GM12892 (cell line): ENCODE data around the gene DNAH10.

Source experiments
- POLR2A ChIP-seq: IDR thresholded peaks from 2 replicates; pipeline ENCODE4 v1.6.1; 2011; ENCODE audit warnings: low read depth, low read length, control low read depth
- POLR2AphosphoS5 ChIP-seq: IDR thresholded peaks from 2 replicates; pipeline ENCODE4 v1.6.1; 2011; ENCODE audit warnings: low read depth, low read length, control low read depth

DNA sequence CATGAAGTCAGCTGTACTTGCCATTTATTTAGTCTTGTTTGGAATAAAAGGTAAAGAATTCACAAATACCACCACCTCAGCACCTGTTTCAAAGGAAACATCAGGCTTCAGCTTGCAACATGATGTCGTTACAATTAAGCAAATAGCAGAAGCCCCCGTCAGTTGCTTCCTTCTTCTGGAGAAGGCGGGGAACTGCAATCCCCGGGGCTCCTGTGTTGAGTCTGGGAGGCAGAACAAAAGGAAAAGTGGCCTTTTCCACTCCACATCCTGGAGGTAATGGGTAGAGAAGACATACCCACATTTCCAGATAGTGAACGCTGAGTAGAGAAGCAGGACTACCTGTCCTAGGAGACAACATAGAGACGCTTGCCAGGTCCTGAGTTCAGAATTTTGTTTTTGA is 92.8 kb downstream of the DNAH10 start:
- TF ChIP-seq POLR2A (no peak), POLR2AphosphoS5 (no peak)
